HK-2 (cell line): Measurements from ENCODE around the gene TOR4A.
A peak's percentile ranks its signal among the peaks of the same experiment; 100 is the strongest.

ENCODE experiments used
- DNase-seq: peaks from one replicate; pipeline ENCODE4 v3.0.0-alpha.2; 2018; ENCODE audit not compliant: unreplicated experiment

TOR4A gene

GRCh38 chr9:137271696-137272076 is 5.8 kb upstream of the TOR4A start:
- no peak for DNase-seq

GRCh38 chr9:137272241-137273094 is 5.1 kb upstream of the TOR4A start:
- no peak for DNase-seq

GRCh38 chr9:137273095-137273490 is 4.4 kb upstream of the TOR4A start:
- no peak for DNase-seq

- DNase-seq: no peak
These were observed 3.8 kb upstream of the TOR4A start for GRCh38 chr9:137273611-137274320.

GRCh38 chr9:137275203-137275587 is 2.3 kb upstream of the TOR4A start:
- DNase-seq: no peak

GRCh38 chr9:137275588-137276472 is 1.7 kb upstream of the TOR4A start:
- DNase-seq: no peak

- DNase-seq: peak; percentile 76
These were observed 825 bp upstream of the TOR4A start for GRCh38 chr9:137276473-137277328.

GRCh38 chr9:137278061-137278701 is 655 bp downstream of the TOR4A start:
- peak; percentile 46 for DNase-seq

- no peak for DNase-seq
These were observed 1.5 kb downstream of the TOR4A start for GRCh38 chr9:137278721-137279711.

- DNase-seq: no peak
These were observed 2.4 kb downstream of the TOR4A start for GRCh38 chr9:137279741-137280473.

- no peak for DNase-seq
These were observed 3.2 kb downstream of the TOR4A start for GRCh38 chr9:137280474-137281344.

GRCh38 chr9:137281345-137282116 is 4.0 kb downstream of the TOR4A start:
- DNase-seq: no peak

- DNase-seq: peak; percentile 49
These were observed 9.5 kb downstream of the TOR4A start for GRCh38 chr9:137286975-137287383.

- no peak for DNase-seq
These were observed 15.6 kb downstream of the TOR4A start for GRCh38 chr9:137293094-137293481.

- no peak for DNase-seq
These were observed 16.1 kb downstream of the TOR4A start for GRCh38 chr9:137293482-137294090.

GRCh38 chr9:137294091-137294680 is 16.7 kb downstream of the TOR4A start:
- DNase-seq: no peak
